ENCODE data around the gene IL1R2.

The IL1R2 gene

GRCh38 chr2:101975171-101975870 is 16.4 kb upstream of the IL1R2 start:
- no peak for DNase-seq

DNA sequence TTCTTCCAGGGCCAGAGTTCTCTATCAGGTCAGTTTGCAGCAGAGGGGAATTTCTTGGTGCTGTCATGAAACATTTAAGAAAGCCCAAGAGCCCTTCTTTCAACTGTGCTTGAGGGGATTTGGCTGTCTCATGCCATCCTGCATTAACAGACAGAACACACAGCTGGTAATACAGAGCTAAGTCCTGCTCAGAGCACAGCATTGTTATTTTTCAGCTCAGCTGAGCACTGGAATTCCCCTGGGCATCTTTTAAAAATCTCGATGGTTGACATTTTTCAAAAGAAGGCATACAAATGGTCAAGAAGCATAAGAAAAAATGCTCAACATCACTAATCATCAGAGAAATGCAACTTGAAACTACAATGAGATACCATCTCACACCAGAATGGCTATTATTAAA is 14.9 kb upstream of the IL1R2 start:
- no peak for DNase-seq

GRCh38 chr2:101980368-101980767 is 11.4 kb upstream of the IL1R2 start:
- DNase-seq: no peak

GRCh38 chr2:101981066-101981465 is 10.7 kb upstream of the IL1R2 start:
- DNase-seq: no peak

DNA sequence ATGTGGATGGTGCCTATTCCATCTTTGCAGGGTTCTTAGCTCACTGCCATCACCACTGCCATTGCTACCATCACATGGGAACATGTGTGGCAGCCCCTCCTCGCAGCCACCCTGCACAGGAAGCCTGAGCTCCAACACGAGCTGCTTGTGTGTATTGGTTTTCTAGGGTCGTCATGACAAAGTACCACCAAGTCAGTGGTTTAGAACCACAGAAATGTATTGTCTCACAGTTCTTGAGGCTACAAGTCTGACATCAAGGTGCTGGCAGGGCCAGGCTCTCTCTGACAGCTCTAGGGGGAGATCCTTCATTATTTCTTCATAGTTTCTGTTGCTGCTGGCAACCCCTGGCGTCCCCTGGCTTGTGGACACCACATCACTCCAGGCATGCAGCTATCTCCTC is 10.3 kb upstream of the IL1R2 start:
- no peak for DNase-seq

DNA sequence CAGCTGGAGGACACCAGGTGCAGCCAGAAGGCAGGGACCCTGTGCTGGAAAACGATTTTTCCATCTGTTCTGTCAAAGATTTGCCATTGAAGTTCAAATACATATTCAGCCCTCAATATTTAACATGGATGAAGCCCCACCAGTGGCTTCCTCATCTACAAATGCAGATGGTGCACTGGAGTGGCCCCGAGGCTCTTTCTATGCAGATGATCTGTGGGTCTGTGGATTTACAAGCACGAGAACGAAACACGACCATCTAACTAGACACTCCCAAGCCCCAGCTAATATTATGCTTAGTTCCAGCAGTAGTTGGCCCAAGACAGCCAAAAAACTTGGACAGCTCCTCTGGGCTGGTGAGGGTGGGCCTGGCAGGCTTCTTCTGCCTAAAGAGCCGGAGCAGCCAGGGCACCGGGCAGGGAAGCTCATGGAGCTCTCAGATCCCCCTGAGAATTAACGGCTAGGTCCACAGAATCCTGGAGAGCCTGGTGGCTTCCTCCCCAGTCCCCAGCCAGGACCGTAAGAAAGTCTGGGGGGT is 9.2 kb upstream of the IL1R2 start:
- DNase-seq: no peak

- no peak for DNase-seq
These were observed 8.3 kb upstream of the IL1R2 start for GRCh38 chr2:101983486-101983885.

DNA sequence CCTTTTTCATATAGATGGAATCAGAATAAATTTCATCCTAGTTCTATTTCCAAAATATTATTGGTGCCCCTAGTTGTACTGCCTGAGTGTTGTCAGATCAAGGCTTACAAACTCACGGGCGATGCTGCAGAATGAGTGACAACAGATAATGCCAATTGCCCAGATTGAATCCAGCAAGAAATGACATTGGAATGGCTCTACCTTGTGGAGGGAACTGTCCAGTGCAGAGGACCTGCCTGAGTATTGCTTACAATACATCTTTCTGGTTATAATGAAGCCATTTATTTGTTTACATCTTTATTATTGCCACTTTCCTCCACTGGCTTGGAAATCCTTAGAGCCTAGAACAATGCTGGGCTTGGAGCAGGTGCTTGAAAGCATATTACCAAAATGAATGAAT is 7.8 kb upstream of the IL1R2 start:
- DNase-seq: no peak

DNA sequence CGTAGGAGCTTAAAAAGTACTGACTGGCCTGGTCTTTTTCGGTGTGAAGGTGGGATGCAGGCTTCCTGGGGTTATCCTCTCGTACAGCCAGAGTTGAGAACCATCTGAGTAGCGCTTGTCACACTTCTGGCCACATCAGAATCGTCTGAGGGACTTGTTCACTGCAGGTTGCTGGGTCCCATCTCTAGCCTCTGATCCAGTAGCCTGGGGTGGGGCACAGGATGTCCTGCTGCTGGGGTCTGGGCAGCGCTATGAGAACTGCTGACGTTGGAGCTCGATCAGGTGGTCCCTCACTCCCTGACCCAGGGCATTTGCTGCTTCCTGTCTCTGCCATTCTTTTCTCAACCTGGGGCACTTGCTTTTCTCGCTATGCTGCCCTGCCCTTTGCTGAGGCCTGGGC is 7.1 kb upstream of the IL1R2 start:
- no peak for DNase-seq

DNA sequence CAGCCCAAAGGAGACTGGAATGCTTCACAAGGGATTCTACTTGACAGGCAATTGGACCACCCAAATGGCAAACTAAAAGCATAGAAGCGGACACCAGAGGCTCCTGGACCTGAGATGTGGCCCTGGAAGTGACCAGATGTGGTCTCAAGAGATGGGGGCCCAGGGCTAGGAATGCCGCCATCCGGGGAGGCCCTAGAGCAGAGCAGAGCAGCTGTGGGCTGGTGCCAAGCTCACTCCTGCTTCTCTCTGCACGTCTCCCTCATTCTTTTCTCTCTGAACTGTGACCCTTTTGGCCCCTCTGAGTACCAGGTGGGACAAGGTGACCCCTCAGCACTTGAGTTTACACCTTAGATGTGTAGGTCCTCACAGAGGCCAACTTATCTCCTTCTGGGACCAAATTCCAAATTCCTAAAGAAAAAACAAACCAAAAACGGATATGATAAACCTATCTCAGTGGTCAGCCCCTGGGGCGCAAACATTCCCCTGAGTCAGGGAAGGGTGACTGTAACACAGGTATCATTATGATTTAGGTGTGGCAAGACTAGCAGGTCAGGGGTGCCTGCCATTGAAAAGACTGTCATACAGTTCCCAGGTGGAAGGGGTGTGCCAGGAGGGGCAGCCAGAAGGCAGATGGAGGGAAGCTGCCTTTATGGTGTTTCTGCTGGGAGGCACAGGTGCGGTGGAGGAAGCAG is 6.5 kb upstream of the IL1R2 start:
- DNase-seq: no peak

GRCh38 chr2:101985793-101986164 is 6.0 kb upstream of the IL1R2 start:
- no peak for DNase-seq

- DNase-seq: no peak
These were observed 5.4 kb upstream of the IL1R2 start for GRCh38 chr2:101986376-101986775.

- DNase-seq: no peak
These were observed 4.7 kb upstream of the IL1R2 start for GRCh38 chr2:101986804-101987740.

GRCh38 chr2:101987832-101988231 is 3.9 kb upstream of the IL1R2 start:
- DNase-seq: no peak

DNA sequence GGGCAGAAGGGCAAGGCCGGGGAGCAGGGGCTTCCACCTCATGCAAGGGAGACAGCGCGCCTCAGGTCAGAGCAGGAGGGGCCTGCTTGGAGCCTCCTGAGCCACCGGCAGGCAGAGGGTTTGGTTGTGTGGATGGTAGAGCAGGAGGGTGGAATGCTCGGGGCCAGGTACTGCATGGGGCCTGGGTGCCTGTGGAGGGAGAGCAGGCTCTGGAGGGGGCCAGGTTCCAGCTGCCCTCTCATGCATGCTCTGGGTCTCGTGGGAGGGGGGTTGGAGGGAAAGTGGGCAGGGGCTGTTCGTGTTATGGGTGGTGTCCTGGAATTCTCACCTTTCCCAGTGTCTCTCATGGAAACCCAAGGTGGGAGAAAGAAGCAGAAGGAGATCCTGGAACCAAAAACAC is 3.2 kb upstream of the IL1R2 start:
- DNase-seq: no peak

DNA sequence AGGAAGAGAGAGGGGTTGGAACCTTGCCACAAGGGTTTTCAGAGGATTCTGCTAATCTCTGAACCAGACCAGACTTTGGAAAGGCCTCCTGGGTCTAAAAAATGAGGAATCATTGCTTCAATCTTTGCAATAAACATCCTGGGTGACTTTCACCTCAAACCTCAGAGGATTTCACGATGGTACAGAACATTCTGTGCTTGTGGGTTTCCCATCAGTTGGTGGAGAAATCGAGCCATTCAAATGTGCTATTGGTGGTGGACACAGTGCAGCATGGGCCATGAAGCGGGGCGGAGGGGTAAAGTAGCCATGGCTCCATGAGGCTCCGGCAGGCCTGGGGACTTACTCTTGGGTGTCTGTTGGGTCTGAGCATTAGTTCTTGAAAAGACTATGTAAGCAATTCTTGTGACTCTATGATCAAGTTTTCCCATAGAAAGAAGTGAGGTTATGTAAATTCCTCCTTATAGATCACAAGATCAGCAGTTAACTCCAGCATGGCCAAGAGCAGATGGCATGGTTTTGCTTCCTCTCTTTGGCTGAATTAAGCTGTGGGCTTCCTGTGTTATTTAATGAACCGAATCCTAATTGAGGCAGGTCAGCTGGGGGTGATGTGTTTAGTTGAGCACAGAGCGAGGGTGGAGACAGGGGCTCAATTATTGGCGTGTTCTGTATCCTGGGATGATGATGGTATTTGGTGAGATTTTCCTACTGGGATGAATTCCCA is 1.9 kb upstream of the IL1R2 start:
- DNase-seq: no peak

DNA sequence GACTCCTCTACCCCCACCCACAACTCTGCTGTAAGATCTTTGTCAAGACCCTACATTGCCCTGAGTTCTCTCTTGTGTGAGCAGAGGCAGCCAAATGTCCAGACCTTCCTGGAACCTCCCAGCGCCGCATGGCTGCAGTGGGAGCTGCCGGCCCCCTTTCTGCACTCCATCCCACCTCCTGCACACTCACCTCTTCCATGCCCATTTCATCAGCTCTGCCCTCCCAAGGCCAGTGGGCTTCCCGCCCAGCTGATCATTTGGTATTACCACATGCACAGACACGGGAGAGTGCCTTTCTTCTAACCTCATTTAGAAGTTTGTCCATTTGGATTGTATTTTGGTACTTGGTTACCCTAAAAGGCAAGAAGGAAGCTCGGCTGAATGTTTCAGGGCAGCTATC is 2.0 kb downstream of the IL1R2 start:
- DNase-seq: no peak

DNA sequence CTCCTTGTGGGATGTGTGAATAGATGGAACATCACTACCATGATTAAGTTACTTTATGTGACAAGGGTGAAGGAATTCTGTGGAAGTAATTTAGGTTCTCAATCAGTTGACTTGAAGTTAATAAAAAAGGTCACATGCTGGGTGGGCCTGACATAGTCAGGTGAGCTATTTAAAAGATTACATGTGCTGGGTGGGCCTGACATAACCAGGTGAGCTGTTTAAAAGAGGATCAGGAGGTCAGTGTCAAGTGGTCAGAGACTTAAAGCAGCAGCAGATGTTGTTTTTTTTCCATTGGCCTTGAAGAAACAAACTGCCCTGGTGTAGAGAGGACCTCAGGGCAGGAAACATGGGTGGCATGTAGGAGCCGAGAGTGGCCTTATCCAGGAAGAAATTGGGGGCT is 3.3 kb downstream of the IL1R2 start:
- no peak for DNase-seq

DNA sequence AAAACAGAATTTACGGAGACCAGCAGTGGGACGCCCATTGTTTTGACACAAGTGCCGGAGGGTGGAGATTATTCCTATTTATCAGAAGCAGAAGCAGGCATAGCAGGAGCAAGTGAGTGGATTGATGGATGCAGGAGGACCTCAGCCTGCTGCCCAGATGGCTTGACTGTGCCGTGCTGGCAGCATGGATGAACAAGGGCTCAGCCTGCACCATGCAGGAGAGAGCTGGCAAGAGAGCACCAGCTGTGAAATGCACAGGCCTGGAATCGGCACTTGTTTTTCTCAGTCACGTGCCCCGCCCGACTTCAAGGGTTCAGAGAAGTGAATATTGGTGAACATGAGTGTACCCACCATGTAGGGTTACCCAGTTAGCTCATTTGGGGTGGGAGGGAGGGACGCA is 4.0 kb downstream of the IL1R2 start:
- no peak for DNase-seq

- no peak for DNase-seq
These were observed 6.8 kb downstream of the IL1R2 start for GRCh38 chr2:101998556-101998895.

GRCh38 chr2:101998896-101999789 is 7.4 kb downstream of the IL1R2 start:
- no peak for DNase-seq

- DNase-seq: no peak
These were observed 8.3 kb downstream of the IL1R2 start for GRCh38 chr2:102000012-102000411.

Measured in activated naive CD4-positive, alpha-beta T cell (primary cell).